ENCODE data around the gene LRRK2. TPM values are rescaled to one million over a fixed set of nuclear protein-coding genes. Genes with fewer than 3 reads are reported as not detected.

Gene LRRK2
- not detected for total RNA-seq

DNA sequence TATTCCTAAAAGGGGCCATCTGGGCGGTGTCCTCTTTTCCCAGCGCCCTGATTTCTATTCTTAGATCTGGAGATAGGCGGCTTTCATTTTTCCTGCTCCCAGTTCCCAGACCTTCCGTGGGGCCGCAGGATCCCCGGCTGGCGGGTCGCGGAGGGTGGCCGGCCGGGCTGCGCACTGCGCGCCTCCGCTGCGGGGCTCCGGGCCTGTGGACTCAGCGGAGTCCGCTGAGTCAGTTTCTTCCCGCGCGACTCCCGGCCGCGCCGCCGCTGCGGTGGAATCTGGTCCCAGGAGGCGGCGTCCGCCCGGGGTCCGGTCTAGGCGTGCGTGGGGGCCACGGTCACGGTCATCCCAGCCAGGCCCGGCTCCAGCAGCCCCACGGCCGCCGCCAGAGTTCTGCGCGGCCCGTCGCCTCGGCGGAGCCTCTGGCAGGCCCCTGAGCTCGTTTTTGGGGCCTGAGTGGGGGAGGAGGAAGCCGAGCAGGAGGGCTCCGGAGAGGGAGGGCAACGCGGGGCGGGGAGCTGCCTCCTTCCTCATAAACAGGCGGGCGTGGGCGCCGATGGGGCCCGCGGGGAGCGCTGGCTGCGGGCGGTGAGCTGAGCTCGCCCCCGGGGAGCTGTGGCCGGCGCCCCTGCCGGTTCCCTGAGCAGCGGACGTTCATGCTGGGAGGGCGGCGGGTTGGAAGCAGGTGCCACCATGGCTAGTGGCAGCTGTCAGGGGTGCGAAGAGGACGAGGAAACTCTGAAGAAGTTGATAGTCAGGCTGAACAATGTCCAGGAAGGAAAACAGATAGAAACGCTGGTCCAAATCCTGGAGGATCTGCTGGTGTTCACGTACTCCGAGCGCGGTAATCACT is at the start of gene LRRK2:
LRRK2 (plus strand) TSS at position 559 of the 853 bp plus-strand sequence; CDS start at position 694, 135 bp downstream.
- DNase-seq (peak; percentile 37), ATAC-seq (peak; percentile 64)
- Mint-ChIP-seq H3K36me3 (ENCODE audit: low read depth) (no peaks in the 10 kb centered on the region), H3K4me1 (peaks cover 7% of the 10 kb centered on the region), H3K9me3 (ENCODE audit: low read depth) (no peaks in the 10 kb centered on the region), H3K27ac (no peak within 1 kb of the TSS), H3K27me3 (peaks cover 47% of the 10 kb centered on the region), H3K4me3 (peak within 1 kb of the TSS; percentile 10)
- ChIA-PET POLR2A (no interaction called here), CTCF (no interaction called here)
- intact Hi-C loops (cut with DNase I, micrococcal nuclease), result no loop called here

DNA sequence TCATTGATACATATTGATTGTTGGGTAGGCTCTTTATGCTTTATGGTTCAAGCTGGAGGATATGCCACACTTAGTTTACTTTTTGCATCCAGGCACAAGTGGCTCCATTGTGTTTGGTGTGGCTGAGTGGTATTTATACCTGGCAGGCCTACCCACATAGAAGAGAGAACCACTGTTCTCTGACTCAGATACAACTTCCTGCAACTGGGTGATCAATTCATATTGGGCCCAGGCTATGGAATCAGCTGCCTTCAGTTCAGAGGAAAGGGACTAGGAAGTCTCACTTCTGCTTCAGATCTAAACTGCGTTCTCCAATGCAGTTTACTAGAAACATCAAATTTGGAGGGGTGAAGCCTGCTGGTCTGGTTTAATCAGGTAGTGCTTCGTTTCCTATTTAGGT is 49.8 kb upstream of the LRRK2 start:
- DNase-seq, result no peak
- ATAC-seq, result no peak
- Mint-ChIP-seq H3K4me3 (no peak overlapping the region), H3K27ac (no peak overlapping the region), H3K4me1 (no peaks in the 10 kb centered on the region), H3K36me3 (ENCODE audit: low read depth) (no peaks in the 10 kb centered on the region), H3K27me3 (peaks cover 6% of the 10 kb centered on the region), H3K9me3 (ENCODE audit: low read depth) (no peaks in the 10 kb centered on the region)
- ChIA-PET POLR2A (no interaction called here), CTCF (no interaction called here)
- intact Hi-C loops (cut with DNase I, micrococcal nuclease), result no loop called here

DNA sequence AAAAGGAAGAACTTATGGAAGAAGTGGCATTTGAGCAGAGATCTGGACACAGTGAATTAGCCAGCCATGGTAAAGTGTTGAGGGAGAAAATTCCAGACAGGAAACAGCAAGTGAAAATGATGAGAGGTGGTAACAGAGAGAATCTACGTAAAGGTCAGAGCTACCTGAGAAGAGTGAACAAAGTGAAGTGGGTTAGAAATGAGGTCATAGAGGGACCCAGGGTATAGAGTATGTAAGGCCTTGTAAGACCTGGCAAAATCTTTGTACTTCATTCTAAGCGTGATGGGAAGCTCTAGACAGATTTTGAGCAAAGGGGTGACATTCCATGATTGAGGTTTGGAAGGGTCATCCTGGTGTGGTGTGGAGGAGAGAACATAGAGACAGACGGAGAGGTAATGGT is 49.3 kb upstream of the LRRK2 start:
- peaks cover 3% of the 10 kb centered on the region for H3K9me3 Mint-ChIP-seq (ENCODE audit: low read depth)
- H3K27ac Mint-ChIP-seq, result no peak overlapping the region
- no peaks in the 10 kb centered on the region for H3K36me3 Mint-ChIP-seq (ENCODE audit: low read depth)

DNA sequence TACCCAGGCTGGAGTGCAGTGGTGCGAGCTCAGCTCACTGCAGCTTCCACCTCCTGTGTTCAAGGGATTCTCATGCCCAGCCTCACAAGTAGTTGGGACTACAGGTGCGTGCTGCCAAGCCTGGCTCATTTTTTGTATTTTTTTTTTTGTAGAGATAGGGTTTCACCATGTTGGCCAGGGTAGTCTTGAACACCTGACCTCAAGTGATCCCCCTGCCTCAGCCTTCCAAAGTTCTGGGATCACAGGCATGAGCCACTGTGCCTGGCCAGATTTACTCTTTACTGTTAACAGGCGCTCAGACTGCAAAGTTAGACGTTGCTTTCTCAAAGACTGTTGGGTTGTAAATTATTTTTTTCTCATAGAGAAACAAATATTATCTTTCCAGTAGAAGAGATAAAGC is 46.1 kb upstream of the LRRK2 start:
- DNase-seq, result no peak
- ChIA-PET POLR2A (no interaction called here), CTCF (no interaction called here)
- no peaks in the 10 kb centered on the region for H3K36me3 Mint-ChIP-seq (ENCODE audit: low read depth)
- ATAC-seq, result no peak
- H3K9me3 Mint-ChIP-seq (ENCODE audit: low read depth), result peaks cover 3% of the 10 kb centered on the region
- peaks cover 5% of the 10 kb centered on the region for H3K4me1 Mint-ChIP-seq
- no peak overlapping the region for H3K4me3 Mint-ChIP-seq
- intact Hi-C loops (cut with DNase I, micrococcal nuclease), result no loop called here
- H3K27ac Mint-ChIP-seq, result no peak overlapping the region
- no peaks in the 10 kb centered on the region for H3K27me3 Mint-ChIP-seq

More for the DNA sequence above, 49.3 kb upstream of the LRRK2 start:
- no peak overlapping the region for H3K4me3 Mint-ChIP-seq
- intact Hi-C loops (cut with DNase I, micrococcal nuclease), result no loop called here
- ChIA-PET CTCF (no interaction called here), POLR2A (no interaction called here)
- no peak for DNase-seq
- peaks cover 6% of the 10 kb centered on the region for H3K27me3 Mint-ChIP-seq
- ATAC-seq, result no peak
- H3K4me1 Mint-ChIP-seq, result no peaks in the 10 kb centered on the region

DNA sequence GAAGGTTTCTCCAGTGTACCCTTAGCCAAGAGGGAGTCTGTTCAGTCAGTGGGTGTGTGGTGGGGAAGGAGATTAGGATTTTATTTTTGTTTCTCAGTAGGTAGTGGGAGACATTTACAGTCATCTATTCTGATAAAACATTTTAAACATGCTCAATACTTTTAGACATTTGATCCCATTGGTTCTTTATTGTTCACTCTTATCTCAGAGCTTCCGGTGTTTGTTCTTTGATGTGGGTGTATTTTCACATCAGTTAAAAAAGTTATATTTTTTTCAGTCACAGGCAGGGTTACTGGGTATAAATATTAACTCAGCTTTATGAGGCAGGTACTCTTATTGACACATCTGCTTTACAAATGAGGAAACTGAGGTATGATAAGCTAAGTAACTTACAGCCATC is 43.3 kb upstream of the LRRK2 start:
- Mint-ChIP-seq H3K27ac (no peak overlapping the region), H3K9me3 (ENCODE audit: low read depth) (peaks cover 3% of the 10 kb centered on the region), H3K4me1 (peaks cover 5% of the 10 kb centered on the region), H3K36me3 (ENCODE audit: low read depth) (no peaks in the 10 kb centered on the region), H3K4me3 (no peak overlapping the region), H3K27me3 (no peaks in the 10 kb centered on the region)
- DNase-seq, result no peak
- ATAC-seq, result no peak
- CTCF ChIA-PET, result no interaction called here
- POLR2A ChIA-PET, result no interaction called here
- intact Hi-C loops (cut with DNase I, micrococcal nuclease), result no loop called here

DNA sequence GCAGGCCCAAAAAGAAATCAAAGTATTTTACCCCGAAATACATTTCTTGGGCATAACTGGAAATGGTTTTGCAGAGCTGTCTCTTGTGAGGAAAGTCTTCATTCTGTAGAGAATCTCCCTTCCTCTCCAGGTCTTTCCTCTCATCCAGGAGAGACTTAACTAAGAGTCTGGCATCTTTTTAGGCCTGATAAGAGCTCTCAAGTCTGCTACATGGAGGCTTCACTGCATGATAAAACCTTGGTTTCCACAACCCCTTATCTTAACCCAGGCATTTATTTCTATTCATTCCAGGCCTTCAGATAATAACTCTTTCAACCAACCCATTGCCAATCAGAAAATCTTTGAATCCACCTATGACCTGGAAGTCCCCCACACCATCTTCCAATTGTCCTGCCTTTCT is 41.1 kb upstream of the LRRK2 start:
- no peak overlapping the region for H3K27ac Mint-ChIP-seq
- DNase-seq (no peak), ATAC-seq (no peak)
- intact Hi-C loops (cut with DNase I, micrococcal nuclease), result no loop called here
- peaks cover 3% of the 10 kb centered on the region for H3K9me3 Mint-ChIP-seq (ENCODE audit: low read depth)
- no peak overlapping the region for H3K4me3 Mint-ChIP-seq
- H3K36me3 Mint-ChIP-seq (ENCODE audit: low read depth), result no peaks in the 10 kb centered on the region
- H3K4me1 Mint-ChIP-seq, result peaks cover 5% of the 10 kb centered on the region
- CTCF ChIA-PET, result interaction anchor here (1.2 kb wide), 1 partner anchor 17 kb away, joined by 3 read pairs; no protein-coding TSS in a partner anchor
- no peaks in the 10 kb centered on the region for H3K27me3 Mint-ChIP-seq
- POLR2A ChIA-PET, result no interaction called here

DNA sequence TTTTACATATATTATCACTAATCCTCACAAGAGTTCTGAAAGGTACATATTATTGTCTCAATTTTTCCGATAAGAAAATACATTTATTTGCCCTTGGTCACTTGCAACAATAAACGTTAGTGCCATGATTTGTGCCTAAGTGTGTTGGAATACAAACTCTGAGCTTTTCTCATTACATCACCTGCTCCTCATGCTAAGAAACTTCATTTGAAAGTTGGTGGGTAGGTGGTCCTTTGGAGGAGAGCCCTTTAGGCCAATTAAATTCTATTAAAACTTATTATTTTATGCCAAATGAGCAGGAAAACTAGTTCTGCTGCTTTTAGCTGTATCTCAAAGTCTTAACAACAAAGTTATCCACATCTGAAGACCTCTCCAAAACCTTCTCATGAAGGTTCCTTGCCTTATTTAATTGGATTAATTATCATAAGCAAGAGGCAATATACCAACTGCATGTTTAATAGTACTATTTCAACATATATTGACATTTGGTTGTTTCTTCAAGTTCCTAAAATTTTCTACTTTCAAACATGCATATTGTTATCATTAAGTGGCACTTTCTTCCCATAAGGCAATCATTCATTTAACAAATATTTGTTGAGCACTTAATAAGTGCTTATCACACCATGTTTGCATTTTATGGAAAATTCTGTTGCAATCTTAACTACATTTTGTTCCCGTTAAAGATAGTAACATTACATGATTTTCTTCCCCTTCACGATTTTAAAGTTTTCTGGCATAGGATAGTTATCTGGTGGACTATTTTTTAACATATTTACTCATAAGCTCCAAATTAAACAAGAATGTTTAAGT is 40.1 kb upstream of the LRRK2 start:
- CTCF ChIA-PET, result interaction anchor here (1.2 kb wide), 1 partner anchor 18 kb away, joined by 3 read pairs; no protein-coding TSS in a partner anchor
- H3K4me1 Mint-ChIP-seq, result peaks cover 5% of the 10 kb centered on the region

DNA sequence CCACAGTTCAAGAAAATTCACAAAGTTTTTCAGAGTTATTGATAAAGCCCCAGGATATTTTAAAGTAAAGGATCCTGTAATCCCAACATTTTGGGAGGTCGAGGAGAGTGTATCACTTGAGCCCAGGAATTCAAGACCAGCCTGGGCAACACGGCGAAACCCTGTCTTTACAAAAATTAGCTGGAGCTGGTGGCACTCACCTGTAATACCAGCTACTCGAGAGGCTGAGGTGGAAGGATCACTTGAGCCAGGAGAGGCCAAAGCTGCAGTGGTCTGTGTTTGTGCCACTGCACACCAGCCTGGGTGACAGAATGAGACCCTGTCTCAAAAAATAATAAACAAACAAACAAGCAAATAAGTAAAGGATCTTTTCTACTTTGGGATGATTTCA is 39.5 kb upstream of the LRRK2 start:
- Mint-ChIP-seq H3K4me1 (peaks cover 5% of the 10 kb centered on the region), H3K27ac (no peak overlapping the region), H3K36me3 (ENCODE audit: low read depth) (no peaks in the 10 kb centered on the region), H3K27me3 (no peaks in the 10 kb centered on the region), H3K4me3 (no peak overlapping the region), H3K9me3 (ENCODE audit: low read depth) (peaks cover 3% of the 10 kb centered on the region)
- POLR2A ChIA-PET, result no interaction called here
- intact Hi-C loops (cut with DNase I, micrococcal nuclease), result no loop called here
- ATAC-seq, result no peak
- DNase-seq, result no peak
- CTCF ChIA-PET, result no interaction called here

More for the DNA sequence above, 40.1 kb upstream of the LRRK2 start:
- no peak for ATAC-seq
- Mint-ChIP-seq H3K27ac (no peak overlapping the region), H3K4me3 (no peak overlapping the region), H3K9me3 (ENCODE audit: low read depth) (peaks cover 3% of the 10 kb centered on the region), H3K36me3 (ENCODE audit: low read depth) (no peaks in the 10 kb centered on the region), H3K27me3 (no peaks in the 10 kb centered on the region)
- intact Hi-C loops (cut with DNase I, micrococcal nuclease), result no loop called here
- no peak for DNase-seq
- POLR2A ChIA-PET, result no interaction called here

DNA sequence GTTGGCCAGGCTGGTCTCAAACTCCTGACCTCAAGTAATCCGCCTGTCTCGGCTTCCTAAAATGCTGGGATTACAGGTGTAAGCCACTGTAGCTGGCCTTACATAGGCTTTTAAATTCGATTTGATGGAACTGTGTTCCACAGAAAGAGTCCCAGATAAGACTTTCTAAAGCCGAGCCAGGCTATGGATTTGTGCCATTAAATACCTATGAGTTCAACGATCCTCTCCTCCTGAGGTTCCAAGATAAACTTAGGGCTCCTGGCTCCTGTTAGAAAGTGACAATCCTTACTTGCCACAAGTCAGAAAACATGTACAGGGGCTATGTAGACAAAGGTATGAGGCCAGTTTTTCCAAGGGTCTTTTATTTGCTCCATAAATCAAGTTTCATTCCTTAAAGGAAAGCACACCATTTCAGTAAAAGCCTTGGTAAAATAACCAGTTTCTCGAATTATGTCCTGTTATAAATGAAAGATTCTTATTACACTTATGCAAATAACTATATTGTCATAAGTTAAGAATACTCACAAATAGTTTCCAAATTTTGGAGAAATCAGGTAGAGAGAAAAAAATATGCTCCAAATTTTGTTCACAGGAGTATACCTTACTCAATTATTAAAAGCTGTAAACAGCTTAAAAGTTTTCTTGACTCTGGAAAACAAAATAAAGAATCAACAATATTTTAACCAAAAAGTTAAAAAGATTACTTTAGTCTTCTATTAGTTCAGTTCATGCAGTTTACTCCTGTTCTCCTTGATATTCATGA is 36.1 kb upstream of the LRRK2 start:
- ChIA-PET CTCF (no interaction called here), POLR2A (no interaction called here)
- intact Hi-C loops (cut with DNase I, micrococcal nuclease), result no loop called here
- Mint-ChIP-seq H3K36me3 (ENCODE audit: low read depth) (no peaks in the 10 kb centered on the region), H3K9me3 (ENCODE audit: low read depth) (peaks cover 2% of the 10 kb centered on the region), H3K4me3 (no peak overlapping the region), H3K27me3 (no peaks in the 10 kb centered on the region), H3K27ac (no peak overlapping the region), H3K4me1 (no peaks in the 10 kb centered on the region)
- DNase-seq (no peak), ATAC-seq (no peak)

DNA sequence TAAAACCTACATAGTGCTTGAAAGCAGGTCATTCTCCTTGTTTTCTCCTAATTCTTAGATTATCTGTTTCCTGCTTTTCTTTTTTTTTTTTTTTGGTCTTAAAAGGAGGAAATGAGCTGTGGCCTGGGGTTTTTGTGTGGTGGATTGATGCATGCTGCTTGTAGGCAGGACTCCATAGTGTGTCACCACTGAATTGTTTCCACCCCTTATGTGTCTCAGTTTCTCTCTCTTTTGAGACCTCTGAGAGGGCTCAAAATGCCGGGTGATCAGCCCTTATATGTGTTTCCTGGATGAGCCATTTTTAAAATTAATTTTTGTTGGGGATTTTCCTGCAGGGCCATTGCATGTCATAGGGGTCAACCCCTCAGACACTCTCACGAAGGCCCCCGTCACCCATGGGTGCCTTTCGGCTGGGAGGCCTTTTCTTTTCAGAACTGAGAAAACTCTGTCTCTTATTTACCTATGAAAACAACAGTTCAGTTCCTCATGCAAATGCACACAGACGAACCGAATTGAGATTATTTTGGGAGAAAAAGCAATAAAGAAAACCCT is 32.0 kb upstream of the LRRK2 start:
- ATAC-seq, result peak; percentile 60
- Mint-ChIP-seq H3K36me3 (ENCODE audit: low read depth) (no peaks in the 10 kb centered on the region), H3K4me3 (no peak overlapping the region), H3K27me3 (no peaks in the 10 kb centered on the region), H3K27ac (no peak overlapping the region), H3K9me3 (ENCODE audit: low read depth) (peaks cover 2% of the 10 kb centered on the region), H3K4me1 (no peaks in the 10 kb centered on the region)
- ChIA-PET POLR2A (no interaction called here), CTCF (interaction anchor here (0.8 kb wide), 1 partner anchor 181 kb away, joined by 3 read pairs; no protein-coding TSS in a partner anchor)
- intact Hi-C loops (cut with DNase I, micrococcal nuclease), result no loop called here
- peak; percentile 13 for DNase-seq

DNA sequence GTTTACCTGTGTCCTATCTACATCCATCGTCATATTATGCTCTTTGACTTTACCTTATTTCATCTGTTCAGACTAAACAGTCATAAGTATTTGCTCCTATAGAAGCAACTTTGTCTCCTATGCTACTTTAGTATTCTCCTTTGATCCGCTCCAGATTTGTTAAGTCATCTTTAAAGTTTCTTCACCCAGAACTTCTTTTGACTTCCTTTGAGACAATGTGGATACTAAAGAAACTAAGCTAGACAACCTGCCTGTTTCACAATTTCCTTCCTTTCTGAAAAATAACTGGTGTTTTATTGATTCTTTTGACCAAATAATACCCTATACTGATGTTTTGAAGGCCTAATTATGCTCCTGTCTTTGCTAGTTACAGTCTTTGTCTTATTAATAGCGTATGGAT is 30.0 kb upstream of the LRRK2 start:
- H3K27ac Mint-ChIP-seq, result no peak overlapping the region
- ATAC-seq (no peak), DNase-seq (no peak)
- POLR2A ChIA-PET, result no interaction called here
- no peaks in the 10 kb centered on the region for H3K4me1 Mint-ChIP-seq
- H3K27me3 Mint-ChIP-seq, result peaks cover 2% of the 10 kb centered on the region
- CTCF ChIA-PET, result interaction anchor here (1.0 kb wide), 1 partner anchor 55 kb away, joined by 3 read pairs; no protein-coding TSS in a partner anchor
- H3K36me3 Mint-ChIP-seq (ENCODE audit: low read depth), result no peaks in the 10 kb centered on the region
- H3K9me3 Mint-ChIP-seq (ENCODE audit: low read depth), result peaks cover 2% of the 10 kb centered on the region
- no peak overlapping the region for H3K4me3 Mint-ChIP-seq
- intact Hi-C loops (cut with DNase I, micrococcal nuclease), result no loop called here

Data from activated CD4-positive, alpha-beta T cell treated with anti-CD3 and anti-CD28 coated beads for 36 hours (primary cell).